ENCODE results near the gene EDAR.

The EDAR gene

GRCh38 chr2:108925286-108925685, 63.7 kb downstream of the EDAR start:
- no peaks in the 10 kb centered on the region for H3K79me2 ChIP-seq (ENCODE audit: insufficient read depth, low read length)
- H4K20me1 ChIP-seq (ENCODE audit: insufficient read depth, low read length), result no peaks in the 10 kb centered on the region
- H3F3A ChIP-seq (ENCODE audit: insufficient read depth, low read length), result no peaks in the 10 kb centered on the region
- H3K4me2 ChIP-seq (ENCODE audit: low read length), result no peak overlapping the region
- no peak overlapping the region for H3K9ac ChIP-seq (ENCODE audit: low read length)
- no peak overlapping the region for H3K4me3 ChIP-seq (ENCODE audit: low read depth, low read length, poor library complexity, severe bottlenecking)
- no peaks in the 10 kb centered on the region for H3K36me3 ChIP-seq (ENCODE audit: insufficient read depth, low read length)
- H3K4me1 ChIP-seq (ENCODE audit: insufficient read depth, low read length, severe bottlenecking), result no peaks in the 10 kb centered on the region
- no peaks in the 10 kb centered on the region for H3K9me3 ChIP-seq (ENCODE audit: low read length)
- H3K27ac ChIP-seq (ENCODE audit: low read depth, low read length, poor library complexity, severe bottlenecking), result no peak overlapping the region
- no peak overlapping the region for H2AFZ ChIP-seq (ENCODE audit: low read length)
- no peaks in the 10 kb centered on the region for H3K9me2 ChIP-seq (ENCODE audit: low read depth, low read length)
- H3K27me3 ChIP-seq (ENCODE audit: insufficient read depth, low read length), result no peaks in the 10 kb centered on the region
- TF ChIP-seq CTCF (IDR thresholded peaks at IDR 0.05; ENCODE audit: low read length), result no peak
- TF ChIP-seq EZH2 (IDR thresholded peaks at IDR 0.05; ENCODE audit: borderline replicate concordance, low read length), result no peak

GRCh38 chr2:108924580-108925251, 64.3 kb downstream of the EDAR start:
- H3K9ac ChIP-seq (ENCODE audit: low read length), result no peak overlapping the region
- H3K4me1 ChIP-seq (ENCODE audit: insufficient read depth, low read length, severe bottlenecking), result no peaks in the 10 kb centered on the region
- no peaks in the 10 kb centered on the region for H3K36me3 ChIP-seq (ENCODE audit: insufficient read depth, low read length)
- no peak overlapping the region for H2AFZ ChIP-seq (ENCODE audit: low read length)
- no peak overlapping the region for H3K4me3 ChIP-seq (ENCODE audit: low read depth, low read length, poor library complexity, severe bottlenecking)
- H3K27me3 ChIP-seq (ENCODE audit: insufficient read depth, low read length), result no peaks in the 10 kb centered on the region
- H3K9me3 ChIP-seq (ENCODE audit: low read length), result no peaks in the 10 kb centered on the region
- H3K4me2 ChIP-seq (ENCODE audit: low read length), result no peak overlapping the region
- no peak overlapping the region for H3K27ac ChIP-seq (ENCODE audit: low read depth, low read length, poor library complexity, severe bottlenecking)
- no peaks in the 10 kb centered on the region for H3F3A ChIP-seq (ENCODE audit: insufficient read depth, low read length)
- H4K20me1 ChIP-seq (ENCODE audit: insufficient read depth, low read length), result no peaks in the 10 kb centered on the region
- H3K79me2 ChIP-seq (ENCODE audit: insufficient read depth, low read length), result no peaks in the 10 kb centered on the region
- no peaks in the 10 kb centered on the region for H3K9me2 ChIP-seq (ENCODE audit: low read depth, low read length)
- TF ChIP-seq CTCF (IDR thresholded peaks at IDR 0.05; ENCODE audit: low read length), result no peak
- TF ChIP-seq EZH2 (IDR thresholded peaks at IDR 0.05; ENCODE audit: borderline replicate concordance, low read length), result no peak

GRCh38 chr2:108923736-108924579, 65.1 kb downstream of the EDAR start:
- Histone ChIP-seq H3K9me3 (ENCODE audit: low read length) (no peaks in the 10 kb centered on the region), H3F3A (ENCODE audit: insufficient read depth, low read length) (no peaks in the 10 kb centered on the region), H3K79me2 (ENCODE audit: insufficient read depth, low read length) (no peaks in the 10 kb centered on the region), H3K27ac (ENCODE audit: low read depth, low read length, poor library complexity, severe bottlenecking) (no peak overlapping the region), H3K9ac (ENCODE audit: low read length) (no peak overlapping the region), H3K27me3 (ENCODE audit: insufficient read depth, low read length) (no peaks in the 10 kb centered on the region), H3K4me3 (ENCODE audit: low read depth, low read length, poor library complexity, severe bottlenecking) (no peak overlapping the region), H3K36me3 (ENCODE audit: insufficient read depth, low read length) (no peaks in the 10 kb centered on the region), H2AFZ (ENCODE audit: low read length) (no peak overlapping the region), H3K4me2 (ENCODE audit: low read length) (no peak overlapping the region), H3K4me1 (ENCODE audit: insufficient read depth, low read length, severe bottlenecking) (no peaks in the 10 kb centered on the region), H4K20me1 (ENCODE audit: insufficient read depth, low read length) (no peaks in the 10 kb centered on the region), H3K9me2 (ENCODE audit: low read depth, low read length) (no peaks in the 10 kb centered on the region)
- TF ChIP-seq EZH2 (IDR thresholded peaks at IDR 0.05; ENCODE audit: borderline replicate concordance, low read length) (no peak), CTCF (IDR thresholded peaks at IDR 0.05; ENCODE audit: low read length) (no peak)
